ENCODE results near the gene ELOB.

ELOB gene

GRCh38 chr16:2819939-2820835, 43.1 kb upstream of the ELOB start:
- Histone ChIP-seq H3K27ac (ENCODE audit: low read length, poor library complexity, severe bottlenecking) (no peak overlapping the region), H3K36me3 (ENCODE audit: control insufficient read depth in 1 of 2, insufficient read depth in 2 of 2, low read depth in 1 of 2, low read length in 2 of 2) (peaks cover 0 to 2% of the 10 kb centered on the region in 2 experiments), H3K18ac (ENCODE audit: low read depth in 1 of 2, low read length in 2 of 2) (no peak overlapping the region), H4K8ac (ENCODE audit: low read length) (no peak overlapping the region), H2BK5ac (ENCODE audit: low read depth, low read length, poor library complexity, severe bottlenecking) (no peak overlapping the region), H3K4me3 (ENCODE audit: insufficient read depth in 1 of 2, low read depth in 1 of 2, low read length in 2 of 2) (no peak overlapping the region), H3K23ac (ENCODE audit: low read length in 2 of 2) (no peak overlapping the region), H3K4ac (ENCODE audit: low read depth in 1 of 2, low read length in 2 of 2) (no peak overlapping the region), H2AK5ac (ENCODE audit: low read length, severe bottlenecking) (no peak overlapping the region), H2BK120ac (ENCODE audit: low read depth, low read length) (no peak overlapping the region), H3K4me1 (ENCODE audit: control insufficient read depth, insufficient read depth, low read depth, low read length) (no peaks in the 10 kb centered on the region), H2BK12ac (ENCODE audit: low read length in 2 of 2) (no peak overlapping the region), H3K9ac (ENCODE audit: low read length) (no peak overlapping the region), H3K79me1 (replicated peaks; ENCODE audit: low read length, poor library complexity, severe bottlenecking) (no peaks in the 10 kb centered on the region), H4K91ac (ENCODE audit: low read length) (no peak overlapping the region), H2AFZ (ENCODE audit: low read depth, low read length) (no peak overlapping the region), H3K14ac (ENCODE audit: low read length in 2 of 2) (no peak overlapping the region), H3K9me3 (ENCODE audit: control insufficient read depth, low read length) (no peaks in the 10 kb centered on the region), H3K27me3 (ENCODE audit: control insufficient read depth in 1 of 2, insufficient read depth in 1 of 2, low read length in 2 of 2) (peaks cover 26 to 85% of the 10 kb centered on the region in 2 experiments), H3K4me2 (ENCODE audit: low read length, poor library complexity, severe bottlenecking) (no peak overlapping the region), H2BK15ac (ENCODE audit: low read depth, poor library complexity, severe bottlenecking) (no peak overlapping the region)
- 75% methylated on average over 16 of the region's 17 CpGs for WGBS
- no peak for DNase-seq

- no peak overlapping the region for H2AFZ ChIP-seq (ENCODE audit: low read depth, low read length)
- no peak overlapping the region for H3K27ac ChIP-seq (ENCODE audit: low read length, poor library complexity, severe bottlenecking)
- H3K23ac ChIP-seq (ENCODE audit: low read length in 2 of 2) = no peak overlapping the region
- 82% methylated on average over 15 of the region's 18 CpGs for WGBS
- H3K4me1 ChIP-seq (ENCODE audit: control insufficient read depth, insufficient read depth, low read depth, low read length) = no peaks in the 10 kb centered on the region
- peaks cover 0 to 2% of the 10 kb centered on the region in 2 experiments for H3K36me3 ChIP-seq (ENCODE audit: control insufficient read depth in 1 of 2, insufficient read depth in 2 of 2, low read depth in 1 of 2, low read length in 2 of 2)
- H3K18ac ChIP-seq (ENCODE audit: low read depth in 1 of 2, low read length in 2 of 2) = no peak overlapping the region
- peak overlapping the region in 1 of 2 experiments; percentile 11 for H2BK12ac ChIP-seq (ENCODE audit: low read length in 2 of 2)
- no peak overlapping the region for H2BK120ac ChIP-seq (ENCODE audit: low read depth, low read length)
- no peak overlapping the region for H2AK5ac ChIP-seq (ENCODE audit: low read length, severe bottlenecking)
- H2BK5ac ChIP-seq (ENCODE audit: low read depth, low read length, poor library complexity, severe bottlenecking) = no peak overlapping the region
- DNase-seq = no peak
- H3K79me1 ChIP-seq (replicated peaks; ENCODE audit: low read length, poor library complexity, severe bottlenecking) = no peaks in the 10 kb centered on the region
- H3K27me3 ChIP-seq (ENCODE audit: control insufficient read depth in 1 of 2, insufficient read depth in 1 of 2, low read length in 2 of 2) = peaks cover 32 to 82% of the 10 kb centered on the region in 2 experiments
- no peak overlapping the region for H3K4me2 ChIP-seq (ENCODE audit: low read length, poor library complexity, severe bottlenecking)
- no peak overlapping the region for H4K91ac ChIP-seq (ENCODE audit: low read length)
- H2BK15ac ChIP-seq (ENCODE audit: low read depth, poor library complexity, severe bottlenecking) = no peak overlapping the region
- H4K8ac ChIP-seq (ENCODE audit: low read length) = no peak overlapping the region
- no peak overlapping the region for H3K9ac ChIP-seq (ENCODE audit: low read length)
- no peak overlapping the region for H3K4me3 ChIP-seq (ENCODE audit: insufficient read depth in 1 of 2, low read depth in 1 of 2, low read length in 2 of 2)
- no peaks in the 10 kb centered on the region for H3K9me3 ChIP-seq (ENCODE audit: control insufficient read depth, low read length)
- H3K14ac ChIP-seq (ENCODE audit: low read length in 2 of 2) = no peak overlapping the region
- no peak overlapping the region for H3K4ac ChIP-seq (ENCODE audit: low read depth in 1 of 2, low read length in 2 of 2)
Measured at GRCh38 chr16:2819179-2819938, 42.3 kb upstream of the ELOB start.

GRCh38 chr16:2818272-2818876, 41.3 kb upstream of the ELOB start:
- Histone ChIP-seq H2BK5ac (ENCODE audit: low read depth, low read length, poor library complexity, severe bottlenecking) (no peak overlapping the region), H3K9ac (ENCODE audit: low read length) (no peak overlapping the region), H3K23ac (ENCODE audit: low read length in 2 of 2) (no peak overlapping the region), H3K4me1 (ENCODE audit: control insufficient read depth, insufficient read depth, low read depth, low read length) (no peaks in the 10 kb centered on the region), H2BK120ac (ENCODE audit: low read depth, low read length) (no peak overlapping the region), H3K27ac (ENCODE audit: low read length, poor library complexity, severe bottlenecking) (no peak overlapping the region), H3K27me3 (ENCODE audit: control insufficient read depth in 1 of 2, insufficient read depth in 1 of 2, low read length in 2 of 2) (peaks cover 32 to 87% of the 10 kb centered on the region in 2 experiments), H3K18ac (ENCODE audit: low read depth in 1 of 2, low read length in 2 of 2) (no peak overlapping the region), H3K79me1 (replicated peaks; ENCODE audit: low read length, poor library complexity, severe bottlenecking) (no peaks in the 10 kb centered on the region), H4K8ac (ENCODE audit: low read length) (peak overlapping the region; percentile 7), H3K36me3 (ENCODE audit: control insufficient read depth in 1 of 2, insufficient read depth in 2 of 2, low read depth in 1 of 2, low read length in 2 of 2) (peaks cover 0 to 2% of the 10 kb centered on the region in 2 experiments), H3K14ac (ENCODE audit: low read length in 2 of 2) (no peak overlapping the region), H4K91ac (ENCODE audit: low read length) (no peak overlapping the region), H2AFZ (ENCODE audit: low read depth, low read length) (no peak overlapping the region), H2BK12ac (ENCODE audit: low read length in 2 of 2) (no peak overlapping the region), H3K4me3 (ENCODE audit: insufficient read depth in 1 of 2, low read depth in 1 of 2, low read length in 2 of 2) (no peak overlapping the region), H2AK5ac (ENCODE audit: low read length, severe bottlenecking) (no peak overlapping the region), H3K9me3 (ENCODE audit: control insufficient read depth, low read length) (no peaks in the 10 kb centered on the region), H3K4me2 (ENCODE audit: low read length, poor library complexity, severe bottlenecking) (no peak overlapping the region), H2BK15ac (ENCODE audit: low read depth, poor library complexity, severe bottlenecking) (no peak overlapping the region), H3K4ac (ENCODE audit: low read depth in 1 of 2, low read length in 2 of 2) (no peak overlapping the region)
- WGBS = 92% methylated on average over 10 of the region's 10 CpGs
- no peak for DNase-seq
